MCF 10A (cell line): ENCODE data around the gene DLST. TPM values are rescaled to one million over a fixed set of nuclear protein-coding genes. Genes with fewer than 3 reads are reported as not detected.

ENCODE experiments used
- BruUV-seq: library from RNA; stranded (reverse); fragments of 400-500 nt; replicated peaks from 2 replicates; lab custom pipeline; 2021; lab: Mats Ljungman, UMichigan
- CTCF ChIA-PET: fragments of 300-600 bp; sonication (Branson Sonifier 250); formaldehyde crosslinking; extraction: SDS; loops from one replicate; lab custom pipeline; 2021; ENCODE audit warnings: antibody characterized with exemption, inconsistent platforms; lab: Yijun Ruan, JAX
- POLR2A ChIA-PET: fragments of 300-600, 350-650 bp; sonication (Branson Sonifier 250); formaldehyde crosslinking; extraction: SDS; loops from one replicate; lab custom pipeline; 2020; ENCODE audit warnings: antibody characterized with exemption, inconsistent platforms; lab: Yijun Ruan, JAX
- DNase-seq: peaks from one replicate; pipeline ENCODE4 v3.0.0-alpha.2; 2018; ENCODE audit not compliant: unreplicated experiment
- H3K27ac Mint-ChIP-seq: one replicate; pipeline ENCODE4 v1.8.0; 2022; ENCODE audit warnings: mild to moderate bottlenecking, low read depth, mixed read lengths; ENCODE audit not compliant: unreplicated experiment
- H3K27me3 Mint-ChIP-seq: one replicate; pipeline ENCODE4 v1.8.0; 2022; ENCODE audit warnings: mixed read lengths; ENCODE audit not compliant: insufficient read depth, unreplicated experiment
- H3K36me3 Mint-ChIP-seq: one replicate; pipeline ENCODE4 v1.8.0; 2022; ENCODE audit warnings: mild to moderate bottlenecking, moderate library complexity, mixed read lengths; ENCODE audit not compliant: insufficient read depth, unreplicated experiment
- H3K4me1 Mint-ChIP-seq: one replicate; pipeline ENCODE4 v1.8.0; 2022; ENCODE audit warnings: mixed read lengths; ENCODE audit not compliant: insufficient read depth, unreplicated experiment
- H3K4me3 Mint-ChIP-seq: one replicate; pipeline ENCODE4 v1.8.0; 2022; ENCODE audit warnings: mild to moderate bottlenecking, moderate library complexity, mixed read lengths; ENCODE audit not compliant: unreplicated experiment
- H3K9me3 Mint-ChIP-seq: one replicate; pipeline ENCODE4 v1.8.0; 2022; ENCODE audit warnings: mixed read lengths; ENCODE audit not compliant: unreplicated experiment
- intact Hi-C: fragments of 100-400 bp; cut with micrococcal nuclease; formaldehyde crosslinking; loops from 2 replicates; pipeline ENCODE4 v1.14.1; 2022
- total RNA-seq: library from RNA; stranded (reverse); gene quantifications from 2 replicates; pipeline ENCODE4 v1.2.3, GENCODE V29; 2022
- TF ChIP-seq, protein P1 (sequence below): fragments of 200-600 bp; IDR thresholded peaks from one replicate; pipeline ENCODE4 v1.8.0; 2022; ENCODE audit warnings: antibody characterized with exemption, mild to moderate bottlenecking; ENCODE audit not compliant: unreplicated experiment

The DLST gene
- total RNA-seq, 1 experiment from 2014 or later, result 114 TPM

DNA sequence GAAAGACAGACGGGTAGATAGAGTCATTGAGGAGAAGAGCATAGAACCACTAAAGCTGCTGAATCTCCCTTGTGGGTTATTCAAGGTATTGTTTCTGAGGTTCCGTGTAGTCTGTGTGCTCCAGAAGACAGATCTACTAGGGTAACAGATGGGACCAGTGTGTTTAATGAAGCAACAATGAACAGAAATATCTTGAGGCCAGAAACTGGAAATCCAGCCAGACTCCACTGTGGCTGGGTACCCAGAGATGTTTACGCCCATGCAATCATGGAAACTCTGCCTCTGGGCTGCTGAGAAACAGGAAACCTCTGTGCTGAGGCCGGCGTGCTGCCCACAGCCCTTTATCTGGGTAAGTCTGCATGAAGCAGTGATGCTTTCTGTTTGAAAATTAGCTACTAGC, 14.0 kb upstream of the DLST start:
- H3K36me3 Mint-ChIP-seq, result no peaks in the 10 kb centered on the region
- H3K27ac Mint-ChIP-seq, result no peak overlapping the region
- ChIA-PET POLR2A (interaction anchor here (0.7 to 1.1 kb wide), 2 partner anchors 14 to 59 kb away, joined by 3 read pairs; partner anchors contain the start of gene DLST), CTCF (interaction anchor here (0.8 to 2.3 kb wide), 3 partner anchors 8 to 37 kb away, joined by 3 to 12 read pairs (median 6); no protein-coding TSS in a partner anchor)
- intact Hi-C loops, result no loop called here
- H3K4me3 Mint-ChIP-seq, result no peak overlapping the region
- TF ChIP-seq, protein P1, sequence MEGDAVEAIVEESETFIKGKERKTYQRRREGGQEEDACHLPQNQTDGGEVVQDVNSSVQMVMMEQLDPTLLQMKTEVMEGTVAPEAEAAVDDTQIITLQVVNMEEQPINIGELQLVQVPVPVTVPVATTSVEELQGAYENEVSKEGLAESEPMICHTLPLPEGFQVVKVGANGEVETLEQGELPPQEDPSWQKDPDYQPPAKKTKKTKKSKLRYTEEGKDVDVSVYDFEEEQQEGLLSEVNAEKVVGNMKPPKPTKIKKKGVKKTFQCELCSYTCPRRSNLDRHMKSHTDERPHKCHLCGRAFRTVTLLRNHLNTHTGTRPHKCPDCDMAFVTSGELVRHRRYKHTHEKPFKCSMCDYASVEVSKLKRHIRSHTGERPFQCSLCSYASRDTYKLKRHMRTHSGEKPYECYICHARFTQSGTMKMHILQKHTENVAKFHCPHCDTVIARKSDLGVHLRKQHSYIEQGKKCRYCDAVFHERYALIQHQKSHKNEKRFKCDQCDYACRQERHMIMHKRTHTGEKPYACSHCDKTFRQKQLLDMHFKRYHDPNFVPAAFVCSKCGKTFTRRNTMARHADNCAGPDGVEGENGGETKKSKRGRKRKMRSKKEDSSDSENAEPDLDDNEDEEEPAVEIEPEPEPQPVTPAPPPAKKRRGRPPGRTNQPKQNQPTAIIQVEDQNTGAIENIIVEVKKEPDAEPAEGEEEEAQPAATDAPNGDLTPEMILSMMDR, result no peak
- H3K9me3 Mint-ChIP-seq, result no peaks in the 10 kb centered on the region
- H3K27me3 Mint-ChIP-seq, result peaks cover 23% of the 10 kb centered on the region
- no TSS peak for BruUV-seq
- no peaks in the 10 kb centered on the region for H3K4me1 Mint-ChIP-seq
- DNase-seq, result no peak

DNA sequence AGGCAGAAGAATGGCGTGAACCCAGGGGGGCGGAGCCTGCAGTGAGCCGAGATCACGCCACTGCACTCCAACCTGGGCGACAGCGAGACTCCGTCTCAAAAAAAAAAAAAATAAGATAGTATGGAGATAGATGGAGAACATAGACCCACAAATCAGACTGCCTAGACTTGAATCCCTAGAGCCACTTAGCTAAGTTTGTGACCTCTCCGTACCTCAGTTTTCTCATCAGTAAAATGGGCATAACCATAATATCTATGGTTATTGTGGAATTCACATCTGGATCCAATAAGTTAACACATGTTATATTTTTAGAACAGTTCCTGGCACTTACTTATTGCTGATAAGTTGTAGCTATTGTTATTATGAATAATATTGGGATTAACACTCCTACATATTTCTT, 13.0 kb upstream of the DLST start:
- H3K4me3 Mint-ChIP-seq, result no peak overlapping the region
- no peak overlapping the region for H3K27ac Mint-ChIP-seq
- H3K36me3 Mint-ChIP-seq, result no peaks in the 10 kb centered on the region
- no peaks in the 10 kb centered on the region for H3K4me1 Mint-ChIP-seq
- BruUV-seq, result no TSS peak
- TF ChIP-seq, protein P1, result no peak
- DNase-seq, result no peak
- peaks cover 23% of the 10 kb centered on the region for H3K27me3 Mint-ChIP-seq
- ChIA-PET CTCF (interaction anchor here (0.6 to 2.3 kb wide), 5 partner anchors 9 to 486 kb away, joined by 4 to 12 read pairs (median 5); no protein-coding TSS in a partner anchor), POLR2A (no interaction called here)
- intact Hi-C loops, result no loop called here
- H3K9me3 Mint-ChIP-seq, result no peaks in the 10 kb centered on the region

DNA sequence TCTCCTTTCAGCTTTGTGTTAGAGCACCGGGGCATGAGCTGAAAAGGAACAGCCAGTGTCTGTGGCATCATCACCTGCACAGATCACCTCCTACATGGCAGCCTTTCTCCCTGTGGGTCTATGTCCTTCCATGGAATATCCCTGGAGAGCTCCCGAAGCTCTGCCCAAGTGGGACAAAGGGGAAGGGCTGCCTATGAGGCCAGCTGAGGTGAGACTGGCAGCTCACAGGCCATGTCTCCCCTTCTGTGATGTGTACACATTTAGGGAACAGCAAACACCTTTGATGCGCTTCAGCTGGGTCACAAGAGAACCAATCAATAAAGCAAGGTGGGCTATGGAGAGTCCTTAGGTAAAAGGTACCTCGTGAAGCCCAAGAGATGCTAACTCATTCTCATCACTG, 9.9 kb upstream of the DLST start:
- Mint-ChIP-seq H3K4me1 (no peaks in the 10 kb centered on the region), H3K27me3 (peaks cover 10% of the 10 kb centered on the region), H3K9me3 (no peaks in the 10 kb centered on the region), H3K36me3 (no peaks in the 10 kb centered on the region), H3K4me3 (no peak overlapping the region), H3K27ac (no peak overlapping the region)
- BruUV-seq, result no TSS peak
- POLR2A ChIA-PET, result interaction anchor here (0.5 to 2.0 kb wide), 3 partner anchors 9 to 132 kb away, joined by 3 to 9 read pairs (median 3); no protein-coding TSS in a partner anchor
- no peak for DNase-seq
- intact Hi-C loops, result no loop called here
- CTCF ChIA-PET, result interaction anchor here (0.5 to 15.4 kb wide), 8 partner anchors 8 to 217 kb away, joined by 3 to 204 read pairs (median 4); no protein-coding TSS in a partner anchor
- TF ChIP-seq, protein P1, result no peak

DNA sequence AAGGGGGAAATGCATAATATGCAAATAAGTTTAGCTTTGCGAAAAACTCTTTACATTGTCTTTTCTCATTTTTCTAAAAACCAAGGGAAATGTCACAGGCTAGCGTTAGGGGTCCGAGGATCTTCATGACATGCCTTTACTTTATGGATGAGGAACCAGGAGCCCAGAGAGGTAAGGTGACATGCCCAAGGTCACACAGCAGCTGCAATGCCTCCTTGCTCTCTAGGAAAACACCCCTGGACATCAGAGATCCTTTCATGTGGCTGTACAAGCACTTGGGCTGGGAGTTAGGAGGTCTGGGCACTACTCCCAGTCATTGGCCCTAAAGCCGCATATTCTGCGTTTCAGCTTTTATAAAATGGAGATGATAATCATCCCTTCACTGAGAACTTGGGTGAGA, 6.5 kb upstream of the DLST start:
- POLR2A ChIA-PET, result interaction anchor here (1.2 kb wide), 1 partner anchor 7 kb away, joined by 3 read pairs; no protein-coding TSS in a partner anchor
- intact Hi-C loops, result no loop called here
- Mint-ChIP-seq H3K27me3 (no peaks in the 10 kb centered on the region), H3K9me3 (no peaks in the 10 kb centered on the region), H3K4me1 (peaks cover 5% of the 10 kb centered on the region), H3K27ac (no peak overlapping the region), H3K4me3 (no peak overlapping the region), H3K36me3 (no peaks in the 10 kb centered on the region)
- CTCF ChIA-PET, result interaction anchor here (2.3 to 15.4 kb wide), 3 partner anchors 14 to 213 kb away, joined by 9 to 204 read pairs (median 70); no protein-coding TSS in a partner anchor
- DNase-seq, result no peak
- TF ChIP-seq, protein P1, result no peak
- BruUV-seq, result no TSS peak
